IPS-20b (cell line): ENCODE measurements around the gene POU2F3.

Source experiments
- H3K27ac ChIP-seq: one replicate; pipeline ENCODE4 v1.5.1; 2013; ENCODE audit warnings: low read length
- H3K27me3 ChIP-seq: 2 replicates; pipeline ENCODE4 v1.6.1; 2013; ENCODE audit warnings: mild to moderate bottlenecking, low read length, inconsistent platforms; ENCODE audit not compliant: insufficient read depth
- H3K36me3 ChIP-seq: 2 replicates; pipeline ENCODE4 v1.6.1; 2013; ENCODE audit warnings: low read depth, mild to moderate bottlenecking, inconsistent platforms, low read length, moderate library complexity; ENCODE audit not compliant: insufficient read depth
- H3K4me1 ChIP-seq: 2 replicates; pipeline ENCODE4 v1.6.1; 2013; ENCODE audit warnings: mild to moderate bottlenecking, control low read depth, inconsistent platforms, low read length, moderate library complexity; ENCODE audit not compliant: insufficient read depth
- H3K4me3 ChIP-seq: 2 replicates; pipeline ENCODE4 v1.5.1; 2013; ENCODE audit warnings: mild to moderate bottlenecking, low read length, inconsistent platforms
- H3K9ac ChIP-seq: 2 replicates; pipeline ENCODE4 v1.6.1; 2013; ENCODE audit warnings: low read depth, mild to moderate bottlenecking, inconsistent platforms, low read length, moderate library complexity
- H3K9me3 ChIP-seq: 2 replicates; pipeline ENCODE4 v1.6.1; 2013; ENCODE audit warnings: mild to moderate bottlenecking, low read depth, low read length, inconsistent platforms; ENCODE audit not compliant: insufficient read depth

The POU2F3 gene

DNA sequence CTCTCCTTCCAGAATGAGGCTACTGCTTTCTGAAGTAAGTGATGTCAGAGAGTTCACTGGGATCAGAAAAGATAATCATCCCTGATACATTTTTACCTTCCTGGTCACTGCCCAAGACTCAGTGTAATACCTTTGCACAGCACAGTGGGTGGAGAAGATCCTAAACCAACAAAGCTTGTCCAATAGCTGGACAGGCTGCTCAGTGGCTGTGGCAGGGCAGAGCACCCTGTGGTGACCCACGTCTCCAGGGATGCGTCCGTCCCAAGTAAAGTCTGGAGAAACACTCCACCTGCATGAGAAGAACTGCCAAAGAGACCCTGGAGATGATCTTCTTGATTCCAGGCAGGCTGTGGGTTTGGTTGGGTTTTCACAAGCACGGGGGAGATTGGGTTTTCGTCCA is 54.2 kb downstream of the POU2F3 start:
- no peaks in the 10 kb centered on the region for H3K27me3 ChIP-seq
- no peaks in the 10 kb centered on the region for H3K36me3 ChIP-seq

DNA sequence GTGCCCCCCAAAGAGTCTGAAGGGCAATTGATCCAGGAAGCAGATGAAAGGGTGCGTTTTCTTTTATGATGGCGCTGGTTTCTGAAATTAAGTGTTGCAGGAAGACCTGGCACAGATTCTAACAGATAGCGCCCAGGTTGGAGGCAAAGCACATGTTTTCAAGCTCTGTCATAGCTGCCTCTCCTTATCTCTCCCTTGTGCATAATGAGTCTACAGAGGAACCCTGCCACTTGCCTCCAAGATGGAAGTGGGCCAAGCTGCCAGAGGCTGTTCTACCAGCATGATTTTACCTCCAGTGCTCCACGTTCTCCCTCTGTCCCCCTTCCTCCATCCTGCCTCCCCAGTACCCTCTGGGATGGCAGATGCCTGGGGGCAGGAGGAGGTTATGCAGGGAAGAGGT is 55.2 kb downstream of the POU2F3 start:
- Histone ChIP-seq H3K36me3 (no peaks in the 10 kb centered on the region), H3K9ac (no peak overlapping the region), H3K27me3 (no peaks in the 10 kb centered on the region), H3K4me3 (no peak overlapping the region), H3K4me1 (no peaks in the 10 kb centered on the region), H3K9me3 (no peaks in the 10 kb centered on the region), H3K27ac (no peak overlapping the region)

More for the DNA sequence above, 54.2 kb downstream of the POU2F3 start:
- Histone ChIP-seq H3K27ac (no peak overlapping the region), H3K9ac (no peak overlapping the region), H3K4me3 (no peak overlapping the region), H3K9me3 (no peaks in the 10 kb centered on the region), H3K4me1 (peaks cover 5% of the 10 kb centered on the region; the same call in 1 of the 2 replicates)

DNA sequence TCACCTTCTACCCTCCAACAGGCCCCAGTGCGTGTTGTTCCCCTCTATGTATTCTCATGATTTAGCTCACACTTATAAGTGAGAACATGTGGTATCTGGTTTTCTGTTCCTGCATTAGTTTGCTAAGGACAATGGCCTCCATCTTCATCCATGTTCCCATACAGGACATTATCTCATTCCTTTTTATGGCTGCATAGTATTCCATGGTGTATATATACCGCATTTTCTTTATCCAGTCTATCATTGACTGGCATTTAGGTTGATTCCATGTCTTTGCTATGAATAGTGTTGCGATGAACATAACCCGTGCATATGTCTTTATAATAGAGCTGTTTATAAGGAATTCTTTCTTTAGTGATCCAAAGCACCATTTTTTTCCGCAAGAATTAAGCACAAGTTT is 56.6 kb downstream of the POU2F3 start:
- Histone ChIP-seq H3K4me3 (no peak overlapping the region), H3K4me1 (no peaks in the 10 kb centered on the region), H3K9me3 (no peaks in the 10 kb centered on the region), H3K9ac (no peak overlapping the region), H3K27me3 (no peaks in the 10 kb centered on the region), H3K36me3 (no peaks in the 10 kb centered on the region), H3K27ac (no peak overlapping the region)

DNA sequence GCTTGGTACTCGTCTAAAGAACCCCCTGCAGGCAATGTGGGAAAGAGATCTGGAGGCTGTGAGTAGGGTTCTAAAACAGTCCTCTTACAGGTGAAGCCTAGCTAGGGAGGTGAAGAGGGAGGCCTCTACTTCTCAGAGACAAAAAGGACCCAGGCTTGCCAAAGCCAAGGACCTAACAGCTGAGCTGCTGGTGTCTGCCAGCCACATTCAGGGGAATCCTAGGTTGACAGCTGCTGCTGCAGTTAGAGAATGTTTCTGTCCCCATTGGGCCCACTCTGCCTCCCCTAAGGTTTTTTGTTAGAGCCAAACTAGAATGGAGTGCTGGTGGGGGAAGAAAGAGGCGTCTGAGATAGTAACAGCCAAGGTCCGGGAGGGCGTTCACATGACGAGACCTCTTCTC is 58.5 kb downstream of the POU2F3 start:
- Histone ChIP-seq H3K36me3 (no peaks in the 10 kb centered on the region), H3K9ac (no peak overlapping the region), H3K4me1 (peaks cover 3% of the 10 kb centered on the region; the same call in 1 of the 2 replicates), H3K4me3 (no peak overlapping the region), H3K27ac (no peak overlapping the region), H3K27me3 (no peaks in the 10 kb centered on the region), H3K9me3 (no peaks in the 10 kb centered on the region)

DNA sequence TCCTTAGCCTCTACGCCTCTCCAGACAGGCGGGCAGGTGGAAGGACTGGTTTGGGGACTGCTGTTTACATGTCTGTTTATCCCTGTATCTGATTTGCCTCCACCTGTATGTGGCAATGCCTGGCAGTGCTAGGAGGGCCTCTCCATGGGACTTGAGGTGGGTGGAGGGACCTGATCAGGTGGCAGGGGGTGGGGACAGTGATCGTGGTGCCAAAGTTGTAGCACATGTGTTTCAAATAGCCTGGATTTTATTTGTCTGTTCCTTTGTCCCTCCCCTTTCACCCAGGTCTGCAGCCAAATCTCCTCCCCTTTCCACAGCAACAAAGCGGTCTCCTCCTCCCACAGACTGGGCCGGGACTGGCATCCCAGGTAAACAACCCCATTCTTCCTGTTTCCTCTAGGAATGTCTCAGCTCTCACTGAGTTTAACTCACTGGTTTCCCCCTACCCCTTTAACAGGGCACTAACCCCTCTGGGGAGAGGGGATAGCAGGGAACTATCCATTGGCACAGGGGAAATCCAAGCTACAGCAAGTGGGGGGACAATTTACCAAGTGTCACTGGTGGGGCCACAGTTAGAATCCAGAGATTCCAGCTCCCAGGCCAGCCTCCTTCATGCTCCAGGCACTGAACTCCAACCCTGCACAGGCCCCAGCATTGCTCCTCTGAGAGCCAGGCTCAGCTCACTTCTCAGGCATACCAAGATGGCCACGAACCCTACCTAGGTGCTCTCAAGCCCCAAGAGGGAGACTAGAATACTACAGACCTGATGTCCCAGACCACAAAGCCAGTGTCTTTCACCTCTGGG is 62.3 kb downstream of the POU2F3 start:
- H3K27me3 ChIP-seq: peaks cover 8% of the 10 kb centered on the region; the same call in 1 of the 2 replicates
- no peak overlapping the region for H3K4me3 ChIP-seq
- H3K9ac ChIP-seq: no peak overlapping the region
- no peak overlapping the region for H3K27ac ChIP-seq
- no peaks in the 10 kb centered on the region for H3K36me3 ChIP-seq
- H3K4me1 ChIP-seq: peaks cover 14% of the 10 kb centered on the region
- no peaks in the 10 kb centered on the region for H3K9me3 ChIP-seq

DNA sequence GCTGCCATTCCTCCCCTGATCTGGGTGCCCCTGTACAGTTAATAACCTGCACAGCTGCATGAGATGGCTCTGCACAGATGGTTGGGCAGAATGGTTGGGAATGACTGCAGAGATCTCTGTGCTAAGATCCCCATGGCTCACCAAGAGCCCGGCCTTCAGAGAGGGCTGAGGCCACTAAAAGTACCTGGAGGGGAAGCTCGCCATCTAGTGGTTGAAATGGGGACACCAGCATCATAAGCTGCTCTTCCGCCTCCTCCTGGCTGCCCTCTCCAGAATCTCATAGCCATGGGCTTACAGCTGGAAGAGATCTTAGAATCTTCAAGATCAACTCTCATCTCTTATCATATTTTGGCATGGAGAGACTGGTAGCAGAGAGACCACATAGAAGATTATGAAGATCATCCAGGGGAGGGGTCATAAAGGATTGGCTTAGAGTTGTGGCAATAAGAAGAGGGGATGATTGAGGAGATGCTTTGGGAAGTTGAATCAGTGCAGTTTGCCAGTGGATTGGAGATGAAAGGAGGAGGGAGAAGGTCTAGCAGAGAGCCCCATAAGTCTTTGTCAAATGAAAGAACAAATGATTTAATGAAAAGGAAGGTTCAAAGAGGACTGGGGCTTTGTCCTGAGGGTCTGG is 63.2 kb downstream of the POU2F3 start:
- H3K36me3 ChIP-seq: no peaks in the 10 kb centered on the region
- H3K9ac ChIP-seq: no peak overlapping the region
- H3K27me3 ChIP-seq: peaks cover 8% of the 10 kb centered on the region; the same call in 1 of the 2 replicates
- H3K27ac ChIP-seq: no peak overlapping the region
- no peak overlapping the region for H3K4me3 ChIP-seq
- no peaks in the 10 kb centered on the region for H3K9me3 ChIP-seq
- peaks cover 15% of the 10 kb centered on the region for H3K4me1 ChIP-seq

DNA sequence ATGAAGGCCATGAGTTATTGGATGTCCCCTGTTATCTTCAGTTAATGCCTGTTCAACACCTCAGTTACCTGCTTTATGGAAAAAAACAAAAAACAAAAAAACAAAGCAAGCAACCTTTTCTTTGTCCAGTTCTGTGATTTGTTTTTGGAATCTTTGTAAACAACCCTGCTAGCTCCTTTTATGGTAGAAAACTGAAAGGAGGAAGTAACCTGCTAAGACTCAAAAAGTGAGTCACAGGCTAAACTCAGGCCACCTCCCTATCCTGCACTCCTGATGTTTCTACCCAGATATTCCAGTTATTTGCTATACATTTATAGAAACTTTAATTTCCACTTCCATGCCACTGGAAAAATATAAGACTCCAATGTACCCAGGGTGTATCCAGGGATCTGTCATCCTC is 64.6 kb downstream of the POU2F3 start:
- H3K36me3 ChIP-seq: no peaks in the 10 kb centered on the region
- H3K27ac ChIP-seq: no peak overlapping the region
- H3K4me3 ChIP-seq: no peak overlapping the region
- H3K27me3 ChIP-seq: peaks cover 8% of the 10 kb centered on the region; the same call in 1 of the 2 replicates
- no peak overlapping the region for H3K9ac ChIP-seq
- no peaks in the 10 kb centered on the region for H3K9me3 ChIP-seq
- peaks cover 15% of the 10 kb centered on the region for H3K4me1 ChIP-seq

DNA sequence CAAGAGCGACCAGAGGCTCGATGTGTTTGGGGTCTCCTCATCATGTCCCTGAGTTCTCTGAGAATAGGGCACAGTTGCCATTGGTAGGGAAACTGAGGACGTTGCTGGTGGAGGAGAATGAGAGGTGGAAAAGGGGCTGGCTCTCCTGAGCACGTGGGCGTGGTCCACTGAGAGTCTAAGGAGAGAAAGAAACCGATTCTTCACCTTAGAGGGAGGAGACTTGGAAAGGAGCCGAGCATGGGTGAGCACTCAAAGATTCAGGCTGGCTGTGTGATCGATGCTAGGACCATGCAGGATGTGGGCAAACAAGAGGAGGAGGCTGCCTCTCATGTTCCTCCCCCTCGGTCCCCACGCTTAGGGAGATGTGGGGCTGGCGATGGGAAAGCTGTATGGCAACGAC is 65.3 kb downstream of the POU2F3 start:
- Histone ChIP-seq H3K9me3 (no peaks in the 10 kb centered on the region), H3K4me3 (no peak overlapping the region), H3K27me3 (peaks cover 8% of the 10 kb centered on the region; the same call in 1 of the 2 replicates), H3K4me1 (peaks cover 15% of the 10 kb centered on the region), H3K27ac (no peak overlapping the region), H3K36me3 (no peaks in the 10 kb centered on the region), H3K9ac (no peak overlapping the region)

DNA sequence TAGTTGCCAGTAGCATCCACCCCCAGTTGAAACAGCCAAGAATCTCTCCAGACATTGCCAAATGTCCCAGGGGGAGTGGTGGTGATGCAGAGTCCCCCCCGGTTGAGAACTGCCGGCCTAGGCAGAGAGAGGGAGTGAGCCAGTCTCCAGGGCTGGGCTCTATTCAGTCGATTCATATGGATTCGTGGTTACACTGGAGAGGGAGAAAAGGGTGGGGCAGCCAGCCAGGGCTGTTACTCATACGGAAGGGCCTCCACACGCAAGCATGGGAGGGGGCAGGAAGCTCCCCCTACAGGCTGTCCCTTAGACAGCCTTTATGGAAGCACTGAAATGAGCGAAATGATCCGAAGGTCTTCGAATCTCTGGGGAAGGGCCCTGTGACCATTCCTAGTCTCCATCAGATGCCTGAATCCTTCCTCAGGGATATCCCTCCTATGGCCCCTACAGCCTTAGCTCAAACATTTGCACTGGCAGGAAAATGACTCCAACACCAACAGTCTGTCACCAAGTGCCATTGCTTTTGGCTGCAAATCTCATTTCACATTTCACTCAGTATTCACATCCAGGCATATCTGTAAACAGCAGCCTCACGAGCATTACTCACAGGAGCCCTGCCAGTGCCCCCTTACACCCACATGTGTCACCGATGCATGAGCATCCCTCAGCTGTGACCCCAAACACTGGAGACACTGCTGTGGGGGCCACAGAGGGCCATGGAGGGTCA is 66.7 kb downstream of the POU2F3 start:
- Histone ChIP-seq H3K4me1 (peaks cover 15% of the 10 kb centered on the region), H3K9ac (no peak overlapping the region), H3K9me3 (no peaks in the 10 kb centered on the region), H3K4me3 (no peak overlapping the region), H3K36me3 (no peaks in the 10 kb centered on the region), H3K27me3 (peaks cover 8% of the 10 kb centered on the region; the same call in 1 of the 2 replicates), H3K27ac (no peak overlapping the region)

DNA sequence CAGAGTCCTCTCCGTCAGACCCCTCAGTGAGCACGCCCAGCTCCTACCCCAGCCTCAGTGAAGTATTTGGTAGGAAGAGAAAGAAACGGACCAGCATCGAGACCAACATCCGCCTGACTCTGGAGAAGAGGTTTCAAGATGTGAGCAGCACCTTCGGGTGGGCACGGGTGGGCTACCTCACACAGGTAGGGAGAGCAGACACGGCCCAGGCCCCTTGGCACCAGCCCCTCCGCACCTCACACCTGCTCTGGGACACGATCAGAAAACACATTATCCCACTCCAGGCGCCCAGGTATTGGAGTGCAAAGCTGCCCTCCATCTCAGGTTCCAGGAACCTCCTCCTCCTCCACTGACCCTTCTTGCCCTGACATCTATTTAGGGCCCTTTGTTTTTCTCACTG is 67.5 kb downstream of the POU2F3 start:
- H3K27me3 ChIP-seq: peaks cover 8% of the 10 kb centered on the region; the same call in 1 of the 2 replicates
- H3K36me3 ChIP-seq: no peaks in the 10 kb centered on the region
- H3K4me1 ChIP-seq: peaks cover 14% of the 10 kb centered on the region; the same call in 1 of the 2 replicates
- no peak overlapping the region for H3K4me3 ChIP-seq
- H3K9me3 ChIP-seq: no peaks in the 10 kb centered on the region
- no peak overlapping the region for H3K27ac ChIP-seq
- H3K9ac ChIP-seq: no peak overlapping the region

DNA sequence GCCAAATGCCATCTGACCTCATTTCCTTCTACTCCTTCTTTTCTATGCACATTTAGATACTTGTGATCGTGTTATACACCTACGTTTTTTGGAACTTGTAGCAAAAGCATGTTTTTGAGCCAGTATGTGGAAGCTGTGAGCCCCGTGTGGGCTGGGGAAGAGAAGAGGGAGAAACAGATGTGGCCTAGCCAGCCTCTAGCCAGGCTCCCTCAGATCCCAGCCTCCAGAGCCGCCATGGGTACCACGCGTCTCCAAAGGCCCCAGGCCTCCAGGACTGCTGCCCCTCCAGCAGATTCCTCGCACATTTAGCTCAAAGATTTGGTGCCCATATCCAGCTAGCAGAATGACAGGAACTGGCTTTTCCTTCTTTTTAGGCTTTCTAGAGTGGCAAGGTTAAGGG is 68.1 kb downstream of the POU2F3 start:
- Histone ChIP-seq H3K9ac (no peak overlapping the region), H3K4me3 (no peak overlapping the region), H3K36me3 (no peaks in the 10 kb centered on the region), H3K27me3 (peaks cover 8% of the 10 kb centered on the region; the same call in 1 of the 2 replicates), H3K4me1 (peaks cover 11% of the 10 kb centered on the region; the same call in 1 of the 2 replicates), H3K9me3 (no peaks in the 10 kb centered on the region), H3K27ac (no peak overlapping the region)
